ENCODE measurements around the gene TMEM176B. TPM values are rescaled to one million over a fixed set of nuclear protein-coding genes. Genes with fewer than 3 reads are reported as not detected.

TMEM176B gene
- total and polyA plus RNA-seq, 2 donors from 2014 or later = 345 to 542 TPM

DNA sequence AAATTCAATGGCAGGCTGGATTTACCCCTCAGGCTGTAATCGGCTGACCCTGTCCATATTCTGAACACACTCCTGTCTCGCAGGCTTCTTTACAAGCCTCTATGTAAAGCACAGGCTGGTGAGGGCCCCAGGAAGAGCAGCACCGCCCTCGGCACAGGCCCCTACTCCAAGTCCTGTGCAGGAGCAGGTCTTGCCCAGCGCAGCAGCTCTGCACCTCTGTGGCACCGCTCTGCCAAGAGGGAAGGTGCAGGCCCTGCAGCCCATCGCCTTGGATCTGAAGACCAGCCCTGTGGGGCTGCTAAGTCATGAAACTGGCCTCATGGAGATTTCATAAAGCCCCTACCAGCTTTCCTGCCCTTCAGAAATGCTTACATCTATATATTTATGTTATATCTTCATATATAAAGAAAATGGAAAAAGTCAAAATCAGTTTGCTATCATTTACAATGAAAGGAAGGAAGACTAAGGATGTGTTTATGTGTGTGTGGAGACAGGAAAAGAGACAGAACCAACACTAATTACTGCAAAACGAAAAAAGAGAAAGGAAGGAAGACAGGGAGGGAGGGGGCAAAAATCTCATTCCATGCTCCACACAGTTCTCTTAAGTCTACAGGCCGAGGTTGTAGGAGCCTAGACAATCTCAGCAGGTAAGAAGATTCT is 9.6 kb downstream of the TMEM176B start:
- H3K27me3 ChIP-seq (ENCODE audit: control insufficient read depth, insufficient read depth, low read length) = no peaks in the 10 kb centered on the region
- H3K9me3 ChIP-seq (ENCODE audit: control insufficient read depth in 2 of 3, insufficient read depth in 1 of 3, low read length in 3 of 3) = no peaks in the 10 kb centered on the region
- intact Hi-C loops (cut with DNase I) = no loop called here
- TF ChIP-seq CTCF (IDR thresholded peaks at IDR 0.05; ENCODE audit: borderline replicate concordance, extremely low read depth, insufficient read depth) = no peak
- no peak overlapping the region for H3K9ac ChIP-seq (ENCODE audit: low read length in 3 of 3)
- H3K27ac ChIP-seq (ENCODE audit: low read depth in 2 of 2, low read length in 2 of 2) = no peak overlapping the region
- DNase-seq (no peak), FAIRE-seq (no peak)
- no peak overlapping the region for H3K4me3 ChIP-seq (ENCODE audit: low read length in 3 of 3)
- H3K4me1 ChIP-seq (ENCODE audit: control insufficient read depth in 2 of 3, insufficient read depth in 2 of 3, low read depth in 1 of 3, low read length in 3 of 3) = peaks cover 0 to 14% (median 6%) of the 10 kb centered on the region in 3 donors
- H3K36me3 ChIP-seq (ENCODE audit: control insufficient read depth in 2 of 3, insufficient read depth in 3 of 3, low read length in 3 of 3) = peaks cover 0 to 17% (median 11%) of the 10 kb centered on the region in 3 donors

- intact Hi-C loops (cut with DNase I) = no loop called here
- peaks cover 0 to 12% (median 11%) of the 10 kb centered on the region in 3 donors for H3K36me3 ChIP-seq (ENCODE audit: control insufficient read depth in 2 of 3, insufficient read depth in 3 of 3, low read length in 3 of 3)
- H3K27ac ChIP-seq (ENCODE audit: low read depth in 2 of 2, low read length in 2 of 2) = peak overlapping the region; percentile 61 to 86
- no peaks in the 10 kb centered on the region for H3K9me3 ChIP-seq (ENCODE audit: control insufficient read depth in 2 of 3, insufficient read depth in 1 of 3, low read length in 3 of 3)
- no peak overlapping the region for H3K9ac ChIP-seq (ENCODE audit: low read length in 3 of 3)
- H3K27me3 ChIP-seq (ENCODE audit: control insufficient read depth, insufficient read depth, low read length) = no peaks in the 10 kb centered on the region
- TF ChIP-seq CTCF (IDR thresholded peaks at IDR 0.05; ENCODE audit: borderline replicate concordance, extremely low read depth, insufficient read depth) = no peak
- FAIRE-seq (no peak), DNase-seq (no peak)
- peaks cover 0 to 19% (median 11%) of the 10 kb centered on the region in 3 donors for H3K4me1 ChIP-seq (ENCODE audit: control insufficient read depth in 2 of 3, insufficient read depth in 2 of 3, low read depth in 1 of 3, low read length in 3 of 3)
- no peak overlapping the region for H3K4me3 ChIP-seq (ENCODE audit: low read length in 3 of 3)
These were observed 11.5 kb downstream of the TMEM176B start for GRCh38 chr7:150788474-150789269.

DNA sequence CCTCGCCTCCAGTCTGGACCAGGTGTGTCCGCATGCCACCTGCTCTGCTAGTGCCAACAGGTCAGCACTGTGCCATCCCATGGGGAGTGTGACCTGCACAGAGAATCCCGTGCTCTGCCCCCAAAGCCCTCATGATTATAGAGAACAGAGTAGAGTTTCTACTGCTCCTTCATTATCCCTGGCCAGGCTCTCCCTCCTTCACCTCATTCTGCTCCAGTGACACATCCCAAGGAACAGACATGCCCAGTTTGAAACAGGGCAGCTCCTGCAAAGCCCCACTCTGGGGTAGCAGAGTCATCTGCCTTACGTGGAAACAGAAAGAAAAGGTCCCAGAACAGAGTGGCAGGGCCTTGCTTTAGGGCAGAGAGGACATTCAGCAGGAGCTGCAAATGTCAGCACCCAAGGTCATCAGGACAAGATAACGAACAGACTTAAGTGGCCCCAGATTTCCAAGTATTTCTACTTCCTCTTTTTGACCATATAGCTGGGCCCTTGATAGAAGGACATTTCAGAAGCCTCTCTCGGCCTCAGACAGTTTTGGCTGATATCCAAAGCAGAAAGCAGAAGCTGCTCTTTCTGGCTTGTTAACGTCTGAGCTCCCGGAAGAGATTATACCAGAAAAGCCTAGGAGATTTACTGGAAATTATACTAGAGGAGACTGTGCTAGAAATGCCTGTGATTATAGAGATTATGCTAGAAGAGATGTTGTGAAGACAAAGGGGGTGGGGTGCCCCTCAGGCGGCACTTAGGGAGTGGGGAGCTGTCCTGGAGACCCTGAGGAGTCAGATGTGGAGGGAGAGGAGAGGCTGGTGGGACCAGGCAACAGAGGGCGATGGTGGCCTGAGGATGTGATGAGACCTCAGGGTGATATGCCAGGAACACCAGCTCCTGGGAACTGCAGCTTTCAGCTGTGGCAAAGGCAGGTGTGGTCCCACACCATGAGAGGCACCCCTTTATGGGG is 12.6 kb downstream of the TMEM176B start:
- no peak overlapping the region for H3K9ac ChIP-seq (ENCODE audit: low read length in 3 of 3)
- no peaks in the 10 kb centered on the region for H3K27me3 ChIP-seq (ENCODE audit: control insufficient read depth, insufficient read depth, low read length)
- peak overlapping the region; percentile 61 to 86 for H3K27ac ChIP-seq (ENCODE audit: low read depth in 2 of 2, low read length in 2 of 2)
- H3K4me1 ChIP-seq (ENCODE audit: control insufficient read depth in 2 of 3, insufficient read depth in 2 of 3, low read depth in 1 of 3, low read length in 3 of 3) = peaks cover 0 to 19% (median 11%) of the 10 kb centered on the region in 3 donors
- TF ChIP-seq CTCF (IDR thresholded peaks at IDR 0.05; ENCODE audit: borderline replicate concordance, extremely low read depth, insufficient read depth) = peak; percentile 16
- FAIRE-seq (no peak), DNase-seq (peak in 2 of 5 donors; percentile 24 to 70)
- intact Hi-C loops (cut with DNase I) = no loop called here
- H3K4me3 ChIP-seq (ENCODE audit: low read length in 3 of 3) = no peak overlapping the region
- no peaks in the 10 kb centered on the region for H3K9me3 ChIP-seq (ENCODE audit: control insufficient read depth in 2 of 3, insufficient read depth in 1 of 3, low read length in 3 of 3)
- peaks cover 0 to 9% (median 8%) of the 10 kb centered on the region in 3 donors for H3K36me3 ChIP-seq (ENCODE audit: control insufficient read depth in 2 of 3, insufficient read depth in 3 of 3, low read length in 3 of 3)
